ENCODE measurements around the gene ALDH1A3. TPM values are rescaled to one million over a fixed set of nuclear protein-coding genes. Genes with fewer than 3 reads are reported as not detected.
"Not testable (repeated sequence)": the region's sequence is repeated elsewhere in the genome, so short reads cannot be mapped to it uniquely, and the experiment has no call there.

Gene ALDH1A3
- total and polyA plus RNA-seq, 7 donors: 8.6 to 71.2 (median 36.4) TPM

GRCh38 chr15:100849021-100849854, 30.4 kb upstream of the ALDH1A3 start:
- Histone ChIP-seq H3K9me3 (no peaks in the 10 kb centered on the region), H3K36me3 (no peaks in the 10 kb centered on the region), H3K4me1 (peaks cover 2 to 13% (median 6%) of the 10 kb centered on the region in 4 donors), H3K4me3 (peak overlapping the region; percentile 49 to 58 (median 55)), H3K27me3 (no peaks in the 10 kb centered on the region), H3K27ac (peak overlapping the region in 3 of 4 donors; percentile 3 to 70 (median 61))
- intact Hi-C loops (cut with DNase I): no loop called here
- peak; percentile 77 for DNase-seq
- whole genome bisulfite sequencing, 2 donors: 13% methylated on average over 47 of the region's 47 CpGs
- no peak for TF ChIP-seq EP300 (IDR thresholded peaks at IDR 0.05)
- TF ChIP-seq POLR2AphosphoS5 (IDR thresholded peaks at IDR 0.05): peak in 1 of 4 donors; percentile 29

GRCh38 chr15:100849855-100850218, 29.8 kb upstream of the ALDH1A3 start:
- 7 to 9% methylated on average over 22 of the region's 22 CpGs for WGBS, 2 donors
- intact Hi-C loops (cut with DNase I): loop anchor here (5.0 kb wide), 1 partner anchor 157 kb away; no protein-coding TSS in a partner anchor
- TF ChIP-seq POLR2AphosphoS5 (IDR thresholded peaks at IDR 0.05) (no peak), CTCF (IDR thresholded peaks at IDR 0.05) (no peak), EP300 (IDR thresholded peaks at IDR 0.05) (no peak), POLR2A (IDR thresholded peaks at IDR 0.05) (no peak)
- H3K4me3 ChIP-seq: peak overlapping the region; percentile 49 to 58 (median 55)
- H3K4me1 ChIP-seq: peaks cover 2 to 13% (median 6%) of the 10 kb centered on the region in 4 donors
- H3K36me3 ChIP-seq: no peaks in the 10 kb centered on the region
- H3K27ac ChIP-seq: peak overlapping the region in 3 of 4 donors; percentile 3 to 70 (median 61)
- no peaks in the 10 kb centered on the region for H3K27me3 ChIP-seq
- H3K9me3 ChIP-seq: no peaks in the 10 kb centered on the region
- DNase-seq: no peak

- intact Hi-C loops (cut with DNase I): loop anchor here (5.0 kb wide), 1 partner anchor 156 kb away; no protein-coding TSS in a partner anchor
Observed at GRCh38 chr15:100851428-100852015, 28.1 kb upstream of the ALDH1A3 start.

GRCh38 chr15:100852630-100853029, 27.0 kb upstream of the ALDH1A3 start:
- DNase-seq: peak; percentile 48
- 81 to 82% methylated on average over 4 of the region's 4 CpGs for WGBS, 2 donors
- TF ChIP-seq POLR2AphosphoS5 (IDR thresholded peaks at IDR 0.05) (no peak), POLR2A (IDR thresholded peaks at IDR 0.05) (no peak), EP300 (IDR thresholded peaks at IDR 0.05) (no peak), CTCF (IDR thresholded peaks at IDR 0.05) (no peak)
- Histone ChIP-seq H3K4me1 (peaks cover 2 to 13% (median 6%) of the 10 kb centered on the region in 4 donors), H3K9me3 (no peaks in the 10 kb centered on the region), H3K27me3 (no peaks in the 10 kb centered on the region), H3K27ac (no peak overlapping the region), H3K4me3 (no peak overlapping the region), H3K36me3 (no peaks in the 10 kb centered on the region)
- intact Hi-C loops (cut with DNase I): loop anchor here (5.0 kb wide), 1 partner anchor 155 kb away; no protein-coding TSS in a partner anchor

More at GRCh38 chr15:100851428-100852015, 28.1 kb upstream of the ALDH1A3 start:
- 89 to 90% methylated on average over 12 of the region's 12 CpGs for WGBS, 2 donors
- peaks cover 2 to 13% (median 6%) of the 10 kb centered on the region in 4 donors for H3K4me1 ChIP-seq
- DNase-seq, H3K9me3 ChIP-seq, H3K4me3 ChIP-seq, H3K27ac ChIP-seq, H3K36me3 ChIP-seq, H3K27me3 ChIP-seq: not testable (repeated sequence)

- Histone ChIP-seq H3K36me3 (no peaks in the 10 kb centered on the region), H3K4me1 (peaks cover under 1 to 10% (median 6%) of the 10 kb centered on the region in 4 donors), H3K4me3 (no peak overlapping the region), H3K27me3 (no peaks in the 10 kb centered on the region), H3K27ac (no peak overlapping the region), H3K9me3 (no peaks in the 10 kb centered on the region)
- peak; percentile 40 for DNase-seq
- WGBS, 2 donors: 85 to 92% methylated on average over 15 of the region's 15 CpGs
- TF ChIP-seq POLR2A (IDR thresholded peaks at IDR 0.05) (no peak), POLR2AphosphoS5 (IDR thresholded peaks at IDR 0.05) (no peak), EP300 (IDR thresholded peaks at IDR 0.05) (no peak), CTCF (IDR thresholded peaks at IDR 0.05) (no peak)
- intact Hi-C loops (cut with DNase I): loop anchor here (5.0 kb wide), 1 partner anchor 153 kb away; no protein-coding TSS in a partner anchor
Observed at GRCh38 chr15:100853676-100854440, 25.8 kb upstream of the ALDH1A3 start.
